Right atrium auricular region (tissue), 2 donors: ENCODE data around the gene PFN1. TPM values are rescaled to one million over a fixed set of nuclear protein-coding genes. Genes with fewer than 3 reads are reported as not detected.

ENCODE experiments used
- DNase-seq: peaks from one replicate; pipeline ENCODE4 v3.0.0-alpha.2; 2019; ENCODE audit warnings: low spot score
- H3K27ac ChIP-seq, 2 donors: fragments of 200-600 bp; sonication (generic); 1 replicate in 1 of 2; 2 replicates in 1 of 2; pipeline ENCODE4 v1.5.1; 2016 to 2019
- H3K27me3 ChIP-seq, 2 donors: fragments of 200-600 bp; sonication (generic); one replicate each; pipeline versions ENCODE4 v1.5.1 to v1.6.0; 2017 to 2019
- H3K36me3 ChIP-seq: fragments of 200-600 bp; sonication (generic); one replicate; pipeline ENCODE4 v1.5.1; 2016
- H3K4me1 ChIP-seq, 2 donors: fragments of 200-600 bp; sonication (generic); one replicate each; pipeline versions ENCODE4 v1.5.1 to v1.6.0; 2017 to 2019
- H3K4me3 ChIP-seq, 2 donors: fragments of 200-600 bp; sonication (generic); 1 replicate in 1 of 2; 2 replicates in 1 of 2; pipeline ENCODE4 v1.5.1; 2017 to 2019; ENCODE audit warnings: mild to moderate bottlenecking in 1 of 2, moderate library complexity in 1 of 2
- H3K9me3 ChIP-seq, 2 donors: fragments of 200-600 bp; sonication (generic); one replicate each; pipeline ENCODE4 v1.5.1; 2019
- total RNA-seq, 2 donors: library from RNA; depleted of rRNA; stranded (reverse); fragments of >200 nt; gene quantifications; one replicate each; pipeline ENCODE4 v1.1.0, GENCODE V29; 2016
- TF ChIP-seq, protein P1 (sequence below), 2 donors: fragments of 200-600 bp; sonication (generic); IDR thresholded peaks; one replicate each; pipeline ENCODE4 v1.5.1; 2019; ENCODE audit warnings: antibody characterized with exemption in 2 of 2

Gene PFN1
- total RNA-seq, 2 donors from 2014 or later = 218 to 425 TPM

DNA sequence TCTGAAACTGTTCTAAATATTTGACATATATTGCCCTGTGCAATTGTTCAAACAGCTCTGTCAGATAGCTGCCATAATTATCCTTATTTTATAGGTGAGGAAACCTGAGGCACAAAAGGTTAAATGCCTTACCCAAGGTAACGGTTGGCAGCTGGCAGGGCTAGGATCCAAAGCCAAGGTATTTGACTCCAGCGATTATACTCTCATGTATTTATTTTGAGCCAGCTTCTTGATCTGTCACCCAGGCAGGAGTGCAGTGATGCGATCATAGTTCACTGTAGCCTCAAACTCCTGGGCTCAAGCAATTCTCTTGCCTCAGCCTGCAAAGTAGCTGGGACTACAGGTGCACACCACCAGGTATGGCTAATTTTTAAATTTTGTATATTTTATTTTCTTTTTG lies 9.8 kb upstream of the PFN1 start:
- TF ChIP-seq, protein P1, sequence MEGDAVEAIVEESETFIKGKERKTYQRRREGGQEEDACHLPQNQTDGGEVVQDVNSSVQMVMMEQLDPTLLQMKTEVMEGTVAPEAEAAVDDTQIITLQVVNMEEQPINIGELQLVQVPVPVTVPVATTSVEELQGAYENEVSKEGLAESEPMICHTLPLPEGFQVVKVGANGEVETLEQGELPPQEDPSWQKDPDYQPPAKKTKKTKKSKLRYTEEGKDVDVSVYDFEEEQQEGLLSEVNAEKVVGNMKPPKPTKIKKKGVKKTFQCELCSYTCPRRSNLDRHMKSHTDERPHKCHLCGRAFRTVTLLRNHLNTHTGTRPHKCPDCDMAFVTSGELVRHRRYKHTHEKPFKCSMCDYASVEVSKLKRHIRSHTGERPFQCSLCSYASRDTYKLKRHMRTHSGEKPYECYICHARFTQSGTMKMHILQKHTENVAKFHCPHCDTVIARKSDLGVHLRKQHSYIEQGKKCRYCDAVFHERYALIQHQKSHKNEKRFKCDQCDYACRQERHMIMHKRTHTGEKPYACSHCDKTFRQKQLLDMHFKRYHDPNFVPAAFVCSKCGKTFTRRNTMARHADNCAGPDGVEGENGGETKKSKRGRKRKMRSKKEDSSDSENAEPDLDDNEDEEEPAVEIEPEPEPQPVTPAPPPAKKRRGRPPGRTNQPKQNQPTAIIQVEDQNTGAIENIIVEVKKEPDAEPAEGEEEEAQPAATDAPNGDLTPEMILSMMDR (IDR thresholded peaks at IDR 0.05) = no peak
- peaks cover 0 to 4% of the 10 kb centered on the region in 2 donors for H3K4me1 ChIP-seq
- H3K9me3 ChIP-seq = no peaks in the 10 kb centered on the region
- no peaks in the 10 kb centered on the region for H3K27me3 ChIP-seq
- DNase-seq = no peak
- H3K4me3 ChIP-seq = no peak overlapping the region
- H3K36me3 ChIP-seq = peaks cover 38% of the 10 kb centered on the region
- no peak overlapping the region for H3K27ac ChIP-seq

DNA sequence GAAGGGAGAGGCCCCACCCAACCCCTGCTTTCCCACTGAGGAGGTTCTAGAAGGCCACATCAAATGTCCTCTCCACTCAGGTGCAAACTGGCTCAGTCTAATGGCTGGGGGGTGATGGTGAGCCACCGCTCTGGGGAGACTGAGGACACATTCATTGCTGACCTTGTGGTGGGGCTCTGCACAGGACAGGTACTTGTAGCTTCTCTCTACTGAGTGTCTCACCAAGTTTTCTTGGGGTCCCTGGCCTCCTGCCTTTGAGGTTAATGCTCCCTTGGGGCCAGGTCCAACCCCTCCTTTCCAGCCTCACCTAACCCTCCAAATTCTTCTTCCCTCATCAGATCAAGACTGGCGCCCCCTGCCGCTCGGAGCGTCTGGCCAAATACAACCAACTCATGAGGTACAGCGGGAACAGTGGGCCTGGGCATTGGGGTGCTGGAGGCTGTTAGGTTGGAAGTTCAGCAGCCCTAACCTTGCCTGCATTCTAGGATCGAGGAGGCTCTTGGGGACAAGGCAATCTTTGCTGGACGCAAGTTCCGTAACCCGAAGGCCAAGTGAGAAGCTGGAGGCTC lies 8.2 kb upstream of the PFN1 start:
- TF ChIP-seq, protein P1 (IDR thresholded peaks at IDR 0.05) = peak in 1 of 2 donors; percentile 31
- peaks cover 0 to 11% of the 10 kb centered on the region in 2 donors for H3K4me1 ChIP-seq
- no peaks in the 10 kb centered on the region for H3K27me3 ChIP-seq
- no peak for DNase-seq
- H3K27ac ChIP-seq = no peak overlapping the region
- H3K9me3 ChIP-seq = no peaks in the 10 kb centered on the region
- H3K36me3 ChIP-seq = peaks cover 38% of the 10 kb centered on the region
- H3K4me3 ChIP-seq = no peak overlapping the region

DNA sequence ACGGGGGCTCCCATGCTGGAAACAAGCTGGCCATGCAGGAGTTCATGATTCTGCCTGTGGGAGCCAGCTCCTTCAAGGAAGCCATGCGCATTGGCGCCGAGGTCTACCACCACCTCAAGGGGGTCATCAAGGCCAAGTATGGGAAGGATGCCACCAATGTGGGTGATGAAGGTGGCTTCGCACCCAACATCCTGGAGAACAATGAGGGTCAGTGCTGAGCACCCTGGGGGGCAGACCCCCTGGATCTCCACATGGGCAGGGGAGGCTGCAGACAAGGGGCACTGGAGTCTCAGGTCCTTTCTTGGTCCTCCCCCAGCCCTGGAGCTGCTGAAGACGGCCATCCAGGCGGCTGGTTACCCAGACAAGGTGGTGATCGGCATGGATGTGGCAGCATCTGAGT lies 6.8 kb upstream of the PFN1 start:
- peaks cover 29% of the 10 kb centered on the region for H3K36me3 ChIP-seq
- no peaks in the 10 kb centered on the region for H3K9me3 ChIP-seq
- DNase-seq = no peak
- no peak overlapping the region for H3K4me3 ChIP-seq
- H3K4me1 ChIP-seq = peaks cover 0 to 25% of the 10 kb centered on the region in 2 donors
- no peak overlapping the region for H3K27ac ChIP-seq
- TF ChIP-seq, protein P1 (IDR thresholded peaks at IDR 0.05) = no peak
- H3K27me3 ChIP-seq = no peaks in the 10 kb centered on the region

DNA sequence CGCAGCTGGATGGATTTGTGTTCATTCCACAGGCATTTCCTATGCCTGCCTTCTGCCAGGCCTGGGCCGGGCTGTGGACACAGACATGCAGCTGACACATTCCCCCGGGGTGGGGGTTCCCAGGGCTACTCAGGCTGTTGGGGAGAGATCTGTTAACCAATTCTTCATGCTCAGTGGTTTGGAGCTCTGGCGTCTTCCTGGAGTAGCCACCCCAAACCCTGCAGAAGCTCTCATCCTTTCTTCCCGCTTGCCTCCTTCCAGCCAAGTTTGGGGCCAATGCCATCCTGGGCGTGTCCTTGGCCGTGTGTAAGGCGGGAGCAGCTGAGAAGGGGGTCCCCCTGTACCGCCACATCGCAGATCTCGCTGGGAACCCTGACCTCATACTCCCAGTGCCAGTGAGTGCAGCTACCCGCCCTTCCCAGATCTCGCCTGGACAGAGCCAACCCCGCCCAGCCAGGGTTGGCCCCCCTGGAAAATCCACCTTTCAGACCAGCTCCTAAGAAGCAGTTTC lies 5.2 kb upstream of the PFN1 start:
- H3K9me3 ChIP-seq = no peaks in the 10 kb centered on the region
- DNase-seq = no peak
- H3K4me3 ChIP-seq = no peak overlapping the region
- peaks cover 13% of the 10 kb centered on the region for H3K36me3 ChIP-seq
- H3K27me3 ChIP-seq = no peaks in the 10 kb centered on the region
- peaks cover 0 to 27% of the 10 kb centered on the region in 2 donors for H3K4me1 ChIP-seq
- TF ChIP-seq, protein P1 (IDR thresholded peaks at IDR 0.05) = no peak
- peak overlapping the region; percentile 5 to 100 for H3K27ac ChIP-seq

DNA sequence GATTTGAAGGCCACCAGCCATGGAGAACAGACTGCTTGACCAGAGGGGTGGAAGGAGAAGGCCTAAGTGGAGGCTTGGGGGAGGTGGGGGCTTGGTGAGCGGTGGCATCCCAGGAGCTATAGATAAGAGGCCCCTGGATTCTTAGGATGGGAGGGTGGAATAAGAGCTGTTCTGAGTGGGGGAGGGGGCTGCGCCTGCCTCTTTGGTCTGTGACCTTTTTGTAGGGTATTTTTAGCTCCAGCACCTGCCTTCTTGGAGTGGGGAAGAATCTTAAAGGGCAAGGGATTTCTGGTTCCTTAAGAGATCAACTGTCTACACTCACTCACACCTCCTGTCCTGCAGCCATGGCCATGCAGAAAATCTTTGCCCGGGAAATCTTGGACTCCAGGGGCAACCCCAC lies 3.2 kb upstream of the PFN1 start:
- peaks cover 0 to 39% of the 10 kb centered on the region in 2 donors for H3K4me1 ChIP-seq
- H3K4me3 ChIP-seq = peak overlapping the region; percentile 14 to 89
- no peak for DNase-seq
- TF ChIP-seq, protein P1 (IDR thresholded peaks at IDR 0.05) = no peak
- no peaks in the 10 kb centered on the region for H3K36me3 ChIP-seq
- H3K27me3 ChIP-seq = no peaks in the 10 kb centered on the region
- no peaks in the 10 kb centered on the region for H3K9me3 ChIP-seq
- peak overlapping the region; percentile 98 to 100 for H3K27ac ChIP-seq

DNA sequence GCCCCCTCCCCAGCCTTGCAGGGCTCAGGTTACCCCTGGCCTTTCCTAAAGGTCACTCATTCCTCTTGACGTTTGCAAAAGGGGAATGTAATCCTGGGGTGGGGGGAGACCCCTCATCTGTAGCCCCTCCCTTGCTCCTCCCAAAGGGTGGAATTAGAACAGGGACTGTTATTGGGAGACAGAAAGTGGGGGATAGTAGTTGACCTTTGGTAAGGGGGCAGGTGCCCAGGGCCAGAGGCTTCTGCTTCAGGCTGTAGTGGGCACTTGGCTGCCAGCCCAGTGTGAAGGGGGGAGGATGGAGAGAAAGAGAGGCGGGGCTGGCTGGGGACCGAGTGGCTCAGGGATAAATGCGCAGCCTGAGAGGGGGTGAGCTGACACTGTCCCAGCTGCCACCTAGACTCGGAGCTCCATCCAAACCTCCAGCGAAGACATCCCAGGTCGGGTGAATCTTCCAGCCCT lies 2.4 kb upstream of the PFN1 start, which contains the start of gene ENO3:
ENO3 (plus strand) TSS at position 374 of the 459 bp plus-strand sequence. CDS start 711 bp downstream, outside the sequence.
- Histone ChIP-seq H3K27me3 (no peaks in the 10 kb centered on the region), H3K4me3 (peak within 1 kb of the TSS; percentile 80 to 89), H3K36me3 (peaks cover 3% of the 10 kb centered on the region), H3K9me3 (no peaks in the 10 kb centered on the region), H3K4me1 (peaks cover 0 to 46% of the 10 kb centered on the region in 2 donors), H3K27ac (peak within 1 kb of the TSS; percentile 98 to 100)
- no peak for DNase-seq
- TF ChIP-seq, protein P1 (IDR thresholded peaks at IDR 0.05) = no peak
